CD4-positive, alpha-beta T cell (primary cell): ENCODE results near the gene EPB41L4B. TPM values are rescaled to one million over a fixed set of nuclear protein-coding genes. Genes with fewer than 3 reads are reported as not detected.

Experiments used
- ATAC-seq: fragments of 200-7000 bp; cut with Tn5 transposase; one replicate; pipeline ENCODE4 v1.10.0; 2022; ENCODE audit warnings: mild to moderate bottlenecking; ENCODE audit not compliant: poor library complexity
- CTCF ChIA-PET: fragments of 350-600 bp; sonication (Branson Sonifier 250); formaldehyde crosslinking; loops from one replicate; lab custom pipeline; 2021; ENCODE audit warnings: antibody characterized with exemption, inconsistent platforms; lab: Charles Lee
- POLR2A ChIA-PET: fragments of 350-600 bp; sonication (Branson Sonifier 250); formaldehyde crosslinking; loops from one replicate; lab custom pipeline; 2021; ENCODE audit warnings: antibody characterized with exemption, inconsistent platforms; lab: Charles Lee
- DNase-seq, 14 experiments: peaks; one replicate each; pipeline ENCODE4 v3.0.0-alpha.2; 2013 to 2020; ENCODE audit warnings: mixed read lengths in 2 of 14
- H3K27ac ChIP-seq, 2 donors: one replicate each; pipeline versions ENCODE4 v1.5.1 to v1.7.0; 2013; ENCODE audit warnings: low read length in 2 of 2, low read depth in 1 of 2, mild to moderate bottlenecking in 1 of 2
- H3K27me3 ChIP-seq, 2 experiments: 1 replicate in 1 of 2; 2 replicates in 1 of 2; pipeline versions ENCODE4 v1.6.1 to v1.7.0; 2013; ENCODE audit warnings: low read length in 2 of 2, control low read depth in 1 of 2, mild to moderate bottlenecking in 1 of 2, moderate library complexity in 1 of 2; ENCODE audit not compliant: insufficient read depth in 2 of 2, control insufficient read depth in 1 of 2
- H3K36me3 ChIP-seq: one replicate; pipeline ENCODE4 v1.6.1; 2013; ENCODE audit warnings: low read length, control low read depth; ENCODE audit not compliant: insufficient read depth
- H3K4me1 ChIP-seq: one replicate; pipeline ENCODE4 v1.6.1; 2013; ENCODE audit warnings: low read length, control low read depth; ENCODE audit not compliant: insufficient read depth
- H3K4me3 ChIP-seq: one replicate; pipeline ENCODE4 v1.5.1; 2013; ENCODE audit warnings: mild to moderate bottlenecking, low read length, moderate library complexity
- H3K9me3 ChIP-seq, 2 experiments: 1 replicate in 1 of 2; 2 replicates in 1 of 2; pipeline versions ENCODE4 v1.6.1 to v1.7.0; 2013; ENCODE audit warnings: low read length in 2 of 2, mild to moderate bottlenecking in 2 of 2, control low read depth in 1 of 2, moderate library complexity in 1 of 2; ENCODE audit not compliant: control insufficient read depth in 1 of 2, insufficient read depth in 1 of 2
- H3K27ac Mint-ChIP-seq: one replicate; pipeline ENCODE4 v1.8.0; 2020; ENCODE audit warnings: mixed read lengths
- H3K27me3 Mint-ChIP-seq: one replicate; pipeline ENCODE4 v1.8.0; 2021; ENCODE audit warnings: mixed read lengths
- H3K36me3 Mint-ChIP-seq: one replicate; pipeline ENCODE4 v1.8.0; 2021; ENCODE audit warnings: low read depth, mixed read lengths
- H3K4me1 Mint-ChIP-seq: one replicate; pipeline ENCODE4 v1.8.0; 2021; ENCODE audit warnings: low read depth, mixed read lengths
- H3K4me3 Mint-ChIP-seq: one replicate; pipeline ENCODE4 v1.8.0; 2020; ENCODE audit warnings: mild to moderate bottlenecking, mixed read lengths
- H3K9me3 Mint-ChIP-seq: one replicate; pipeline ENCODE4 v1.8.0; 2020; ENCODE audit warnings: mixed read lengths
- CTCF ChIP-seq: fragments of 200-600 bp; IDR thresholded peaks from one replicate; pipeline ENCODE4 v1.8.0; 2022; ENCODE audit warnings: antibody characterized with exemption, mild to moderate bottlenecking
- intact Hi-C, 2 experiments: fragments of 100-400 bp; cut with DNase I in 1 of 2; cut with micrococcal nuclease in 1 of 2; formaldehyde crosslinking; loops; one replicate each; pipeline versions ENCODE4 v1.15.1 to v1.9.0; 2023 to 2025; cut with DNase I, micrococcal nuclease
- total RNA-seq, 174 experiments: library from RNA in 2 of 174; stranded (reverse) in 2 of 174; gene quantifications; one replicate each; pipeline ENCODE4 v1.2.3 and lab custom pipeline; 2021 to 2026

The EPB41L4B gene
- total RNA-seq, 2 experiments from 2014 or later = not detected

DNA sequence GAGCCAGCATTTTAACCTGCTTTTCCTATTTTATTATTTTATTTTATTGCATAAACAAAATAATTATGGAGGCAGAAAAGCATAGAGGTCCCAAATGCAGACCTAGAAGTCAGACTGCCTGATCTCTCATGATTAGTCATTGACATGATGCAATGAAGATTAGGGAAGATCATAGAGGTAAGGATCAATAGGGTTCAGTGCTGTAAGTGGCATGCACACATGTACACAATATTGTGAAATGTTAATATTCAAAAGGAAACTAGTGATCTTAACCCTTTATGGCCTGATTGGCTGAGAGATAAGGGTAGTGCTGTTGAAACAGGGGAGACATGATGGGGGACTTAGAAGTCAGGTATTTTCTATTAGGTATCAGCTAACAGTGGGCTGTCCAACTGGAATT is 152.7 kb downstream of the EPB41L4B start:
- intact Hi-C loops = no loop called here
- no peaks in the 10 kb centered on the region for H3K4me1 ChIP-seq
- no peak overlapping the region for H3K27ac ChIP-seq
- CTCF ChIA-PET = no interaction called here
- TF ChIP-seq CTCF = no peak
- no peak overlapping the region for H3K4me3 ChIP-seq
- Mint-ChIP-seq H3K27me3 (peaks cover 71% of the 10 kb centered on the region), H3K27ac (no peak overlapping the region), H3K9me3 (peaks cover 4% of the 10 kb centered on the region), H3K4me1 (peaks cover 4% of the 10 kb centered on the region), H3K36me3 (no peaks in the 10 kb centered on the region), H3K4me3 (no peak overlapping the region)
- POLR2A ChIA-PET = no interaction called here
- ATAC-seq (no peak), DNase-seq (no peak)
- no peaks in the 10 kb centered on the region for H3K36me3 ChIP-seq
- H3K27me3 ChIP-seq = peaks cover 20 to 50% of the 10 kb centered on the region in 2 experiments
- peaks cover 0 to 8% of the 10 kb centered on the region in 2 experiments for H3K9me3 ChIP-seq

DNA sequence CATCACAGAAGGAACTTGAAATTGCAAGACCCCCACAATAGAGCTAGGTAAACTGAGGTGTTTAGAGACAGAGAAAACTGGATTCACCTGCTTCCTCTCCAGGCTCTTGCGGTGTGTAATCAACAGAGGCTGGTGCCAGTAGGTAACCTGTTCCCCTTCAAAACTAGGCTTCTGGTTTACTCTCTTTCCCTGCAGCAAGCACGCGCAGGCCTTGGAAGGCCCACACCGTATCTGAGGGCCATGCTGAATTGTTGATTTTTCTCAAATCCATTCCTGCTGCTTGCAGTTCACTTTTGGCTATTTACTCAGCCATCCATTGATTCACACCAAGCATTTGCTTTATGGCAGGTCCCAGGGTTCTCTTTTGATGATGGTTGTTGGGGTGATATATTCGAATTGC is 153.1 kb downstream of the EPB41L4B start:
- DNase-seq (no peak), ATAC-seq (no peak)
- Histone ChIP-seq H3K4me1 (no peaks in the 10 kb centered on the region), H3K27ac (no peak overlapping the region), H3K9me3 (peaks cover 0 to 8% of the 10 kb centered on the region in 2 experiments), H3K27me3 (peaks cover 20 to 50% of the 10 kb centered on the region in 2 experiments), H3K4me3 (no peak overlapping the region), H3K36me3 (no peaks in the 10 kb centered on the region)
- intact Hi-C loops = no loop called here
- POLR2A ChIA-PET = no interaction called here
- Mint-ChIP-seq H3K4me1 (peaks cover 4% of the 10 kb centered on the region), H3K36me3 (no peaks in the 10 kb centered on the region), H3K4me3 (no peak overlapping the region), H3K27ac (no peak overlapping the region), H3K9me3 (peaks cover 4% of the 10 kb centered on the region), H3K27me3 (peaks cover 74% of the 10 kb centered on the region)
- no peak for TF ChIP-seq CTCF
- CTCF ChIA-PET = no interaction called here

DNA sequence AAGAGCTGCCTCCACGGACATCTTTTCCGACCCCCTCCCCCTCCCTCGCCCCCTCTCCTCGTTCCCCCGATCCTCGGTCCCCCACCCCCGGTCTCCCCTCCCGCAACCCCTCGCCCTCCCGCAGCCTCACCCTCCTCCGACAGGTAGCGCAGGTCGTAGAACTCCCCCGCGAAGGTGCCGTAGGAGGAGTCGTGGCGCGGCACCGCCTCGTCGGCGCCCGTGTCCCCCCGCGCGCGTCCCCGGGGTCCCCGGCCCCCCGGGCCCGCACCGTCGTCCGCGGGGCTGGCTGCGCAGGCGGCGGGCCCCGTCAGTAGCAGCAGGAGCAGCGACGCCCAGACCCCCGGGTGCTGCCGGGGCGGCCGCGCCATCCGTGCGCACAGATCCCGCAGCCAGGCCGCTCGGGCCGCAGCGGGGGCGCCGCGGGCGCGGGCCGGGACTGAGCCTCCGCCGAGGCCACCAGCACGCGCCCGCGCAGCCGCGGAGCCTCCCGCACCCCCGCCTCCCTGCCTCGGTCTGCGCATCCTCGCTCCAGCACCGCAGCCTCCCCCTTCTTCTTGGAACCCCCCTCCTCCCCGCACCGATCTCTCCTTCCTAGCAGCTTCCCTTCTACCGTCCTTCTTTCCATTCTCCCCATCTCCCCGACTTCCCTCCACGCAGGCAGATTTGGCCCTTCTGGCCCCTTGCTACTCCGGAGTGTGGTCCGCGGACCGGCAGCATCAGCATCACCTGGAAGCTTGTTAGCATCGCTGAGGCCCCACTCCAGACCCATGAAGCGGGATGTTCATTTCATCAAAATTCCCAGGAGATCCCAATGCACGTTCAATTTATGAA is 153.9 kb downstream of the EPB41L4B start, which contains the start of gene FRRS1L:
FRRS1L (minus strand) TSS at position 479 of the 831 bp plus-strand sequence; CDS start at position 368, 111 bp downstream.
- Histone ChIP-seq H3K4me1 (no peaks in the 10 kb centered on the region), H3K4me3 (no peak within 1 kb of the TSS), H3K9me3 (peaks cover 0 to 8% of the 10 kb centered on the region in 2 experiments), H3K27me3 (peaks cover 20 to 46% of the 10 kb centered on the region in 2 experiments), H3K36me3 (no peaks in the 10 kb centered on the region), H3K27ac (no peak within 1 kb of the TSS)
- DNase-seq = no peak
- no peak for ATAC-seq
- H3K4me3 Mint-ChIP-seq = no peak within 1 kb of the TSS
- intact Hi-C loops = no loop called here
- peaks cover 79% of the 10 kb centered on the region for H3K27me3 Mint-ChIP-seq
- peaks cover 4% of the 10 kb centered on the region for H3K4me1 Mint-ChIP-seq
- POLR2A ChIA-PET = no interaction called here
- peaks cover 4% of the 10 kb centered on the region for H3K9me3 Mint-ChIP-seq
- CTCF ChIA-PET = no interaction called here
- H3K27ac Mint-ChIP-seq = no peak within 1 kb of the TSS
- H3K36me3 Mint-ChIP-seq = no peaks in the 10 kb centered on the region
- TF ChIP-seq CTCF = no peak
